ENCODE results near the gene ELOVL3.

- no peak for TF ChIP-seq POLR2A (IDR thresholded peaks at IDR 0.05)
- TF ChIP-seq POLR2AphosphoS5 (IDR thresholded peaks at IDR 0.05) = no peak
- no peak for TF ChIP-seq CTCF (IDR thresholded peaks at IDR 0.05)
- TF ChIP-seq EP300 (IDR thresholded peaks at IDR 0.05) = no peak
These were observed 28.3 kb downstream of the ELOVL3 start for GRCh38 chr10:102254426-102254825.
